NCI-H146 treated with DMSO at 0.1 percent for 48 hours (cell line): ENCODE results near the gene MSANTD1.

Experiments used
- DNase-seq: peaks from one replicate; lab custom pipeline; 2025; ENCODE audit not compliant: unreplicated experiment; lab: John Stamatoyannopoulos, UW

The MSANTD1 gene

DNA sequence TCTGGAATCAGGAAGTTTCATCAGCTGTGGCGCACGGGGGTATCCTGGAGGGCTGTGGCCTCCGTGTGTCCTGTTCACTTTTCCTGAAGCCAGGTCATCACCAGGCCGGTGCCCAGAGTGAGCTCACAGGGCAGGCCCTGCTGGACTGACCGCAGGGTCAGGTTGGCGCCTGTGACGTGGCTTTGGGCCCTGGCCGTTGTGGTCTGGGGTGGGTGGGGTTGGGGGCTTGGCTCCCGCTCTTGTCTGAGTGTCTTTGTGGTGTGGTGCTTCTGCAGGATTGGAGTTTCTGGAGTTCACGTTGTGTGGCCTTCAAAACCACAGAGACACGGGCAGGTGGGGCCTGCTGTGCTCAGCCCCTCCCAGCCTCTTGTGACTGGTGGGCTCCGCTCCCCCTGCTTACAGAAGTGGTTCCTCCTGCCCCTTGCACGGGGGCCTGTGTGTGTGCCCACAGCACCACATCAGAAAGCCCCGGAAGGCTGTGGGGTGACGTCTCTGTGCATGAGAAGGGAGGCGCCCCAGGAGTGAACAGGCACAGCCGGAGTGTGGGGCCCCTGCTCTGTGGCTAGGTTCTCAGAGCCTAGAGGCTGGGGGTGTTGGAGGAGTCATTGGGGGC is 53.3 kb downstream of the MSANTD1 start:
- DNase-seq: no peak

DNA sequence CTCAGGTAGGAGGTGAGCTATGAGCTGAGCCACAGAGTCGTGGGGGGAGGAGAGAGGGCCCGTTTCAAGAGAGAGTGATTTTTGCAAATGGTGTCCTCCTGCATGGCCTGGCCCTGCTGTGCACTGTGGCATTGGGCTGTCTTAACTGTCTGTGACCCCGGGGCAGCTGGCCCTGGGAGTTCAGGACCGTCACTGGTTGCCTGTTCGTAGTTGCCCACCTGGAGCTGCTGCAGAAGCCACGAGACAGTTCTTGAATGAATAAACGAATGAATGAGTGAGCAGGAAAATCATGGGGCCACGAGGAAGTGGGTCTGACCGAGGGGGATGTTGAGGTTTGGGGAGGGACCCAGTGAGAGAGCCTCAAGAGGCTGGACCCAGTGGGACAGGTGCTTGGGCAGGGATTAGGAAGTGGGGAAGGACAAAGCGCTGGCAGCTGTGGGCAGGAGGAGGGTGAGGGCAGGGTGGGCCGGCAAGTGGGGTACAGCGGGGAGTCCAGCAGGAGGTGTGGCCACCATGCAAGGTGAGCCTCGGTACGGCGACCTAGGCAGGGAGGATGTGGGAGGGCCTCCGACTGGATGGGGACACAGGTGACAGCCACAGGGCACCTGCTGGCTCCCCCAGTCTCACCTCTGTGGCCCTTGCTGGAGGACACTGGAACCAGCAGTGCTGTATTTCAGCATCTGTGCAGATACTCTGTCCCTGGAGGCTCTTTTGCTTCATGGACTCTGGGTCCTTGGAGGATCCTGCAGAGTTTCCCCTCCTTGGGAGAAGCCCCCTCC is 54.0 kb downstream of the MSANTD1 start:
- no peak for DNase-seq

DNA sequence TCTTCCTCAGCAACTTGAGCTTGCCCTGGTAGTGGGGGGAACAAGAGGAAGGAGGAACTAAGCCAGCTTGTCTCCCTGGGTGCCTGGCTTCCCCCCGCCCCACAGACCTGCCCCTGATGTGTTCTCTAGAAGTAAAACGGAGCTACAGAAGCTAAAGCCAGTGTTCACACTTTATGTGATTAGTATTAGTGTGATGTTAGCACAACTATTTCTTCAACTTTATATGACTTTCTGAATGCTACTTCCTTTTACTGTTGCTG is 54.5 kb downstream of the MSANTD1 start:
- DNase-seq: no peak

DNA sequence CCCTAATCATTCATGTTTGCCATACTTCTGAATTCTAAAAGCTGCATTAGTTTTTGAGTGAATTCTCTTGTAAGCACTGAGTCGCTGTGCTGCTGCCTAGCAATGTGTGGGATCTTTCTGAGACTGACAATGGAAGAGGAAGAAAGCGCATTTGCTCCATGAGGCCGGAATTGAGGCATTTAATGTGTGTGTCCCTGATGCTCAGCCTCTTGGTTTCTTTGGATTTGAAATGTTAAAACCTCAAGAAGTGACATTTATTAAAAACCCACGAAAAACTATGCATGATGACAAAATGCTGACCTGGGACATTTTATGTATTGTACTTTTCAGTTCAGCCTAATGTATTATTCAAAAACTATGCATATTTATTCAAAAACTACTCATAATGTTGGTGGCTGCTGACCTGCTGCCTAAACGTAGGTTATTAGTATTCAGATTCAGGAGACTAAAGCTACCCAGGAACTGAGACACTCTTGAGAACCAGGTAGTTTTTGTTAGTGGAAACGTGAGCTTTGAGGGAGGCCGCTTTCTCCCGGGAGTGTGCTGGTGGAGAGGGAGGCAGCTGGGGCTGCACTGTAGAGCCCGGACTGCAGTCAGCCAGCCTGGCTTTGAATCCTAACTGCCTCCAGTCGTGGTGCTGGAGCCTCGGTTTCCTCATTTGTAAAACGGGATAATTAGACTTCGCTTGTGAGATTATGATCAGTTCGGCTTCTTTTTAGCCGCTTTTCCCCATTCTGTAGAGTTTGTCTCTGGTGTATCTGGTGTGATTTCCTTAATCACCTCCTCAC is 55.2 kb downstream of the MSANTD1 start:
- DNase-seq: no peak

DNA sequence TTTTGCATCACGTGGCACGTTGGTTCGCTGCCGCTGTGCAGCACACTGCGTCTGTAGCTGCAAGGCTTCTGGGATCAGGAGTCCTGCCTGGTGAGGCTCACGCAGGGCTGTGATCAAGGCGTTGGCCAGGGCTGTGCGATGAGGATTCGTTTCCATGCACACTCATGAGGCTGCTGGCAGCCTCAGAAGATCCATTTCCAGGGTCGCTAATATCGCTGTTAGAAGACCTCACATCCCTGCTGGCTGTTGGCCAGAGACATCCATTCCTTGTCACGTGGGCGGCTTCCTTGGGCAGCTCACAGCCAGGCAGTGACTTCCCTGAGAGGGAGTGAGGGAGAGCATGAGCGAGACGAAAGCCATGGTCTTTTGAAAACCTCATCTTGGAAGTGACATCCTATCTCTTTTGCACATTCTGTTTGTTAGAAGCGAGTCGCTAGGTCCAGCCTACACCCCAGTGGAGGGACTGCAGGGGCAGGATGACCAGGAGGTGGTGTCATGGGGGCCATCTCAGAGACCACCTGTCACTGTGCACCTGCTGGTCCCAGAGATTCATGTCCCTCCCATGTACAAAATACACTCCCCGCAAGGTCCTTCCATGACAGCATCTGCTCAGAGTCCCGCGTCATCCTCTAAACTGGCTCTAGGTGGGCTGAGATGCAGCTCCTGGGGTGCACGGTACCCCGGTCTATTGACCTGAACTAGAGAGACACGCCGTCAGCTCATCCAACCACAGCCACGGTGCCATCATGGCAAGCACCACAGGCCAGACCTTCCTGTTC is 56.1 kb downstream of the MSANTD1 start:
- DNase-seq: no peak

DNA sequence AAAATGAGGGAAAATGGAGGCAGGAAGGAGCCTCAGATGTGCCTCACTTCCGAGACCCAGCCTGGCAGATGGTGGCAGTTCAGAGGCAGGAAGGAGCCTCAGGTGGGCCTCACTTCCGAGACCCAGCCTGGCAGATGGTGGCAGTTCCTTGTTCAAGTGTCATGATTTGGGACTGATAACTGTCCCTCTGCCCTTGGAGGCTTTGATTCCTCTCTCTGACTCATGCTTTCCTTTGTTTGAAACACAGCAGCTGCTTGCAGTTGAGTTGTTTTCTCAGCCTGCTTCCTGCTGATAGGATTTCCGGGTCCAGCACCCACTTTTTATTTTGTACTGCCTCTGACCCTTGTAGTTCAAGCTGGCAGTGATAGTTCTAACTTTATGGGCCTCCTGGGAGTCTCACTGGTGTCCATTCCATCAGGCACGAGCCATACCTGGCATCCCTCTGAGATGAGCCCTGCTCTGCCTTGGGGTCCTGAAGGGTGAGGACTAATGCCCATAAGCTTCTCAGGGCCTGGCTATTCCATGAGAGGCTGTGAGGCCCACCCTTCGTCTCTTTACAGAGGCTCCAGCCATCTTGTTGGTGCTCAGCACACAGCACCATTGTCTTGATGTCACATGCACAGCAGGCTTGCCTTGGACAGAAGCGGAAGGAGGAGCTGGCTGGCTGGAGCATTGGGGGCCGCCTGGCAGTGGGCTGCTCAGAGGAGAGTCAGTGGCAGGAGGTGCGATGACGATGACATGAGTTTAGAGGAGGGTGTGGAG is 56.8 kb downstream of the MSANTD1 start:
- DNase-seq: no peak
